ENCODE data around the gene GRIK1. TPM values are rescaled to one million over a fixed set of nuclear protein-coding genes. Genes with fewer than 3 reads are reported as not detected.

Gene GRIK1
- polyA plus RNA-seq, 10 donors: 0.19 to 3.4 (median 0.55) TPM

DNA sequence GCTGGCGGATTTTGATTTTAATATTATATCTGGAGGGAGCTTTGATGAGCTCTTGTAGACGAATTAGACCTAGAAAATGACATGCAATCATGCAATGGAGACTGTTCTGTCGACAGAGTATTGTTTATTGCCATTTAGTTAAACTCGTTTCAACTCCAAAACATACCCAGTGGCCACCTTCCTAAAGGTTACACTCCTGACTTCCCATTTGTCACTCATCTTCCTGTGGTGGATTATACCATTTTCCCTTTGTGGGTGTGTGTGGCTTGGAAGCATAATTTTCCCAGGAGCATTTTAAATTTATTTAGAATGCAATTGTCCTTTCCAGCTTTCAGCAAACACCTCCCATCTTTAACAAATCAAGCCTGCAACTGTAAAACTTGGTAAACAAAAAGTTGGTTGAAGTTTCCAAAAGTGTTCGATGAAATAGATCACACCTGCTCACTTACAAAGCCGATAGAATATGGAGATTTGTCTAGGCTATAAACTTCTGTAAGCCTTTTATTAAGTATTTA lies 266.6 kb downstream of the GRIK1 start:
- no peak for DNase-seq

- DNase-seq: no peak
Observed at GRCh38 chr21:29671728-29672127, 268.1 kb downstream of the GRIK1 start.

GRCh38 chr21:29670228-29670627 lies 269.6 kb downstream of the GRIK1 start:
- no peak for DNase-seq

GRCh38 chr21:29669416-29669815 lies 270.4 kb downstream of the GRIK1 start:
- no peak for DNase-seq

DNA sequence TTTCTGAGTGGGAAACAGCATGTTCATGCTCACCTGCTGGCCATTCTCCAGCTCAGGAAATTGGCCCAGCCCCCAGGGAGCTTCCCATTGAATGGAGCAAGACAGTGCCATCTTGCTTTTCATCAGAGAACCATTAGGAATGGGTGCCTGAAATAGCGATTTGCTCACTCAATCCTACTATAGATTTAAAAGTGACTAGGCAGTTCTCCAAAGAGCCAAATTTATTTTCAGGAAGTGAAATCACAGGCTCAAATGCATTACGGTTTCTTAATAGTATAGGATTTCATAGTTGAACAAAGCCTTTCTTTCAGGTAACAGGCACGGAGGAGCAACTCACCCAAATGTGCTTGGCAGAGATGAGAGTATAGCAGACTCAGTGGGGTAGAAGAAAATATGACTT lies 272.1 kb downstream of the GRIK1 start:
- DNase-seq: no peak

- no peak for DNase-seq
Observed at GRCh38 chr21:29664615-29665014, 275.2 kb downstream of the GRIK1 start.

DNA sequence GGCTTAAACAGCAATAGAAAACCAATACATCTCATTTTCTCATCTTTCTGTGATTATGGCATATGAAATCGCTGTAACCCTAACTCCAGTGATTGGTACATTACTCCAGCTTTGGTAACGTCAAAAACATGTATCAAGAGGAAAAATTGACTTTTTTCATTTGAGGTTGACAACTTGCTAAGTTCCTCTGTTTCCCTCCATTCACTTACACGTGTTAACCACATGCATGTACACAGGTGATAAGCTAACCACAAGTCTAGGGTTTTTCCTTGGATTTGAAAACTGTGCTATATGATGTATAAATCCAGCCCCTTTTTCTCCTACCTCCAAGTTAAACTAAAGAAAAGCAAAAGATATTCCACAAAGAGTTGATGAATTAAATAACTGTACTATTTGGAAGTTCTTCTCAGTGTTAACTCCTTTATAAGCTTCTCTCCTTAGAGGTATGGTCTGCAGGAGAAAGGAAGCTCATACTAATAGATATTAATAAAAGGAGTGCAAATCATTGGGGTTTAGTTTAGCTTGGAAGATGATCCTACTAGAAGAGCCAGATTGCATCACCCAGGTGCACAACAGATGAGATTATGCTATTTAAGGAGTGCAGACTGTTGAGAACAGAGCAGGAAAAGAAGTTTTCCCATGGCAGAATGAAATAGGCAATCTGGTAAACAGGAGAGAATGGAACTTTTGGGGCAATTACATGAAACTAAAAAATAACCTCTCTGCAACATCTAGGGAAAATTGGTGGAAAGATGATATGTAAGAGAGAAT lies 277.9 kb downstream of the GRIK1 start:
- no peak for DNase-seq

GRCh38 chr21:29660047-29660720 lies 279.6 kb downstream of the GRIK1 start:
- no peak for DNase-seq

GRCh38 chr21:29658934-29659203 lies 280.9 kb downstream of the GRIK1 start:
- no peak for DNase-seq

DNA sequence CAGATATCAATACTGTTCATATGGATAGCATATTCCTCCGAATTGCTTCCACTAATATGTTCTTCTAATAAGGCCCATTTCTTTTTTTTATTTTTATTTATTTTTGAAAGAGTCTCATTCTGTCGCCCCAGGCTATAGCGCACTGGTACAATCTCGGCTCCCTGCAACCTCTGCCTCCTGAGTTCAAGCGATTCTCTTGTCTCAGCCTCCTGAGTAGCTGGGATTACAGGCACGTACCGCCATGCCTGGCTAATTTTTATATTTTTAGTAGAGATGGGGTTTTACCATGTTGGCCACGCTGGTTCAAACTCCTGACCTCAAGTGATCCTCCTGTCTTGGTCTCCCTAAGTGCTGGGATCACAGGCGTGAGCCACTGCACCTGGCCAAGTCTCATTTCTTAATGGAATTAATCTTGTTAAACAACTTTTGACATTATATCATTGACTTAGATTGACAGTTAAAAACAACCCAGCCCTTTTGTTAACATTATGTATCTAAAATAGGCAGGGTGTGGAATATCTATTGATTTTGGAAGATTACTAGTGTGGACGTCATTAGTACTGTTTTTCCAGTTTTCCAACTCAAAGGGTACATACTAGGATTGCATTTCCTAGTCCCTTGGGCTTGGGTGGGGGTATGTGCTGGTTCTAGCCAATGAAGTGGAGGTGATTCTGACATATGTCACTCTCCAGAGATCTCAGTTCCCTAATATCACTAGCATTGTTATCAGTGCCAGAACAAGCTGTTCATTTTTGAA lies 281.4 kb downstream of the GRIK1 start:
- DNase-seq: peak in 1 of 3 donors; percentile 24

DNA sequence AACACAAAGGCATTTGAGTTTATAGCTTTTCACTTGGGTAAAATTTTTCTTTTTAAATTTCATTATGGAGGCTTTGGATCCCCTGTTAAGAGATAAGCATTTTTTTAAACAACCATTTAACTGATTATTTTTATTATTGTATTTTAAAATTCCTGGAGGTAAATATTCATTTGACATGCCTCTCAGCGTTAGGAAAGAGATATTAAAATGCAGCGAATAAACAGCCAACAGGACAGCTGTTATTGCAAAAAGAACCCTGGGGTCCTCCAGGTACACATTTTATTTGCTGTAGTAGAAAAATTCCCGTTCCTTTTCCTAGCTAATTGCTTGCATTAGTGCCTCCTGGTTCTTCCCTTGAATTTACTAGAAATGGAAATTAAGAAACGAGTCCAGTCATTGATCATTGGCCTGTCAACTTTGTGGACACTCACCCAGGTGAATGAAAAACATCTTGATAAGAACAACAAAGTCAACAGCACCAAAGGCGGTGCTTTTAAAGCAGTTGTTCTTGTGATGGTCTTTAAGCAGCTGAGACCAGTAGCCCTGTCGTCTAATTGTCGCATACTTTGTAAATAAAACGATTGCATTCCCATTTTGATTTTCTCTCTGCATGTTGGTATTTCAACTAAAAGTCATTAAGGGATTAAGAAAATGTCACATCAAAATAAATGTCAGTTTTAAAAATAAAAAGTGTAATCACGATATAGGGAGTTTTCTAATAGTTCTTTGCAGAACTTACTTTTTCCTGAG lies 282.4 kb downstream of the GRIK1 start:
- DNase-seq: no peak

DNA sequence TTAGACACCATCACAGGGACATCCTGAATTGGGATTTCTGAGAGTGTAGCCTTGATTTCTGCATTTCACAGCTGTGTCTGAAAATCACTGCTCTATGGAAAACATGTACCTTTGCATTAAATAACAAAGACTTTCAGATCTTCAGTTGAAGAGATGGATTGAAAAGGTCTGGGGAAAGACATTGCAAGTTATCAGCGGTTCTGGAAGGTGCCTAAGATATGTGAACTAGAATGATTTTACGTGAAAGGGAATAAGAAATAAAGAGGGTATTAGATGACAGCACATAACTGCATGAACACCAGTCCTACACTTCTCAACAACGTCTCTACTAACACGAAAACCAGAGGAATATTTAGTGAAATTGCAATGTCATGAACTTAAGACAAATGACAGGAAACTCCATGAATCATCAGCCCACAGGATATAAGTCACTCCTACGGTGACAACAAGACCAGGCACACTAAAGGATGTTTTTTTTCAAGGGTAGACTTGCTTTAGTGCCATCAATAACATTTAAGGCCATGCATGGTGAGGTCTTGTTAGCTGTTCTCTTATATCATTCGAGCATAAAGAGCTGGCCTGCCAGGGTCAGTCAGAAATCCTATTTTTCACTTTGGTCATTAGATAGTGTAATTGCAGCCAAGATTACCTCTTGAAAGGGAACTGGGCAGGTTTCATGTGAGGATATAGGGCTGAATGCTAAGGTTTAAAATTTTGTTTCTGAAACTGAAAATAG lies 283.1 kb downstream of the GRIK1 start:
- peak in 1 of 3 donors; percentile 76 for DNase-seq

GRCh38 chr21:29655577-29655976 lies 284.2 kb downstream of the GRIK1 start:
- DNase-seq: no peak

DNA sequence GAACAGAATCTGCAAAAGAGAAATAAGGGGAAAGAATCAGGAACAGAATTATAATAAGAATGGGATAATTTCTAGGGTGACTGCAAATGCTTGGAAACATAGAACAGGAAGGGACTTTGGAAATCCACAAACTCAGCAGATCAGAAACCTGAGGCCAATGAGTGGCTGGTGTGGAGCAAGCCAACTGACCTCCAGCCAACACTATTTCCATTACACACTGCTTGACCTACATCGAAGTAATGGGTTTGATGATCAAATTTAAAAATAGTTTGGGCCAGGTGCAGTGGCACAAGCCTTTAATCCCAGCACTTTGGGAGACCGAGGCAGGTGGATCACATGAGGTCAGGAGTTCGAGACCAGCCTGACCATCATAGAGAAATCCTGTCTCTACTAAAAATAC lies 284.9 kb downstream of the GRIK1 start:
- peak in 1 of 3 donors; percentile 22 for DNase-seq

- DNase-seq: no peak
Observed at GRCh38 chr21:29654203-29654602, 285.6 kb downstream of the GRIK1 start.

DNA sequence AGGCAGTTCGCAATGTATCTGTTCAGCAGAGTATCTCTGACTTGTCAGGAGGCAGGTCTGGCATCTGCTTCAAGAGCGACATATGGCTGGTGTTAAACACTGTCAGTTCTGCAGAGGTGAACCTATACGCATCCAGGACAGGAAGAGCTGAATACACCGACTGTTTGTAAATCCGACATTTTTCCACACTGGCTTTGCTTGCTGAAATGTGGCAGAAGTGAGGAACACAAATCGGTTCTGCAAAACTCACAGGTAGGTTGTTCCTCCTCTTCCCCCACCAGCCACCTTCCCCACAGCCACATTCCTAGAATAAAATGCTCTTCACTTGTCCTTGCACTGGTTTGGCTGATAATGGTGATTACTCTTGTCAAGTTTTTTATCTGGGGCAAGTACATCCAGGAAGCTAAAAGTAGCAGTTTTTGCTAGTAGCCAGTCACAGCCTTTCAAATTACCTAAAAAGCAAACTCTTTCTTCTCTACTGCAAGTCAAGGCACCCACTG lies 289.2 kb downstream of the GRIK1 start:
- no peak for DNase-seq

- DNase-seq: no peak
Observed at GRCh38 chr21:29649406-29649814, 290.4 kb downstream of the GRIK1 start.

- no peak for DNase-seq
Observed at GRCh38 chr21:29648710-29649240, 291.0 kb downstream of the GRIK1 start.

- DNase-seq: no peak
Observed at GRCh38 chr21:29647353-29647781, 292.4 kb downstream of the GRIK1 start.

GRCh38 chr21:29645666-29646553 lies 293.9 kb downstream of the GRIK1 start:
- DNase-seq: no peak
